GM18498 (cell line): ENCODE data around the gene SMAD3.

Experiments
- ATAC-seq: cut with Tn5 transposase; IDR thresholded peaks from one replicate; pipeline ENCODE4 v1.9.1; 2021; ENCODE audit warnings: mild to moderate bottlenecking, moderate library complexity; ENCODE audit not compliant: unreplicated experiment

The SMAD3 gene

GRCh38 chr15:67216859-67217258 is 151.5 kb downstream of the SMAD3 start:
- ATAC-seq: no peak

GRCh38 chr15:67218428-67218827 is 153.0 kb downstream of the SMAD3 start:
- ATAC-seq: no peak

GRCh38 chr15:67219288-67219687 is 153.9 kb downstream of the SMAD3 start:
- no peak for ATAC-seq

GRCh38 chr15:67224889-67225288 is 159.5 kb downstream of the SMAD3 start:
- no peak for ATAC-seq

- no peak for ATAC-seq
Measured at GRCh38 chr15:67225336-67225735, 159.9 kb downstream of the SMAD3 start.

GRCh38 chr15:67227431-67227830 is 162.0 kb downstream of the SMAD3 start:
- no peak for ATAC-seq

- no peak for ATAC-seq
Measured at GRCh38 chr15:67227846-67228245, 162.4 kb downstream of the SMAD3 start.

- ATAC-seq: no peak
Measured at GRCh38 chr15:67228286-67228685, 162.9 kb downstream of the SMAD3 start.

GRCh38 chr15:67230504-67230903 is 165.1 kb downstream of the SMAD3 start:
- ATAC-seq: no peak

- no peak for ATAC-seq
Measured at GRCh38 chr15:67232591-67232990, 167.2 kb downstream of the SMAD3 start.

- no peak for ATAC-seq
Measured at GRCh38 chr15:67240235-67241131, 175.1 kb downstream of the SMAD3 start.

- ATAC-seq: peak; percentile 88
Measured at GRCh38 chr15:67241132-67241855, 175.9 kb downstream of the SMAD3 start.

- ATAC-seq: no peak
Measured at GRCh38 chr15:67242708-67243111, 177.3 kb downstream of the SMAD3 start.
